Stomach (tissue), 9 donors: Measurements from ENCODE around the gene SIGLEC12. TPM values are rescaled to one million over a fixed set of nuclear protein-coding genes. Genes with fewer than 3 reads are reported as not detected.

ENCODE experiments used
- DNase-seq, 2 donors: peaks; one replicate each; pipeline versions ENCODE4 v3.0.0 to v3.0.0-alpha.2; 2013 to 2019
- H3K27ac ChIP-seq, 5 donors: fragments of 200-600 bp in 4 of 5; sonication (generic) in 4 of 5; one replicate each; pipeline ENCODE4 v1.5.1; 2013 to 2019; ENCODE audit warnings: mild to moderate bottlenecking in 1 of 5, moderate library complexity in 1 of 5
- H3K27me3 ChIP-seq, 3 donors: fragments of 200-600 bp; sonication (generic); one replicate each; pipeline ENCODE4 v1.5.1; 2017 to 2019; ENCODE audit warnings: mixed run types in 1 of 3
- H3K36me3 ChIP-seq, 4 donors: fragments of 200-600 bp; sonication (generic); 1 replicate in 3 of 4; 2 replicates in 1 of 4; pipeline ENCODE4 v1.5.1; 2016 to 2019
- H3K4me1 ChIP-seq, 4 donors: fragments of 200-600 bp; sonication (generic); one replicate each; pipeline ENCODE4 v1.5.1; 2016 to 2019
- H3K4me3 ChIP-seq, 4 donors: fragments of 200-600 bp; sonication (generic) in 3 of 4; one replicate each; pipeline ENCODE4 v1.5.1; 2016 to 2019; ENCODE audit warnings: mild to moderate bottlenecking in 1 of 4
- H3K9me3 ChIP-seq, 4 donors: fragments of 200-600 bp; sonication (generic); one replicate each; pipeline ENCODE4 v1.5.1; 2016 to 2019
- EP300 ChIP-seq: sonication (generic); formaldehyde crosslinking; IDR thresholded peaks from one replicate; pipeline ENCODE4 v1.6.1; 2017; ENCODE audit warnings: antibody characterized with exemption
- POLR2A ChIP-seq, 4 donors: fragments of 450-650 bp; IDR thresholded peaks; one replicate each; pipeline ENCODE4 v1.6.1; 2016; ENCODE audit warnings: antibody characterized with exemption in 4 of 4, control low read depth in 2 of 4, mild to moderate bottlenecking in 1 of 4, moderate library complexity in 1 of 4
- POLR2AphosphoS5 ChIP-seq, 3 donors: sonication (generic); formaldehyde crosslinking; IDR thresholded peaks; one replicate each; pipeline ENCODE4 v1.6.1; 2016; ENCODE audit warnings: antibody characterized with exemption in 3 of 3
- whole genome bisulfite sequencing, 5 donors: extraction: QIAGEN DNeasy Blood & Tissue Kit in 3 of 5; methylation state at CpG; one replicate each; pipeline versions ENCODE4 v1.1.5 to v1.1.7; 2013 to 2018; 5-methylcytosine and 5-hydroxymethylcytosine counted together
- intact Hi-C: fragments of 100-400 bp; cut with DNase I; formaldehyde crosslinking; loops from one replicate; pipeline ENCODE4 v1.15.1; 2023; ENCODE audit warnings: low total_unique reads
- polyA plus RNA-seq, 3 donors: library from polyadenylated mRNA; stranded (reverse); fragments of 200-250 nt; gene quantifications; one replicate each; pipeline ENCODE4 v1.2.3, GENCODE V29; 2013
- total RNA-seq, 5 donors: library from RNA; depleted of rRNA; stranded (reverse); fragments of >200 nt; gene quantifications; one replicate each; pipeline versions ENCODE4 v1.1.0 to v1.2.3, GENCODE V29; 2014 to 2016
- TF ChIP-seq, protein P1 (sequence below), 7 experiments: fragments of 450-650 bp in 4 of 7; fragments of 200-600 bp in 3 of 7; sonication (generic) in 3 of 7; IDR thresholded peaks; one replicate each; pipeline ENCODE4 v1.5.1; 2016 to 2019; ENCODE audit warnings: antibody characterized with exemption in 7 of 7, control low read depth in 2 of 7, mild to moderate bottlenecking in 1 of 7
- donor health status: healthy with polysubstance abuse.
- donor health status: Bipolar disorder and iron deficiency.
- donor health status: healthy.

The SIGLEC12 gene
- total and polyA plus RNA-seq, 8 donors = 0.10 to 1.2 (median 0.37) TPM; not detected in 5

- H3K36me3 ChIP-seq = no peaks in the 10 kb centered on the region
- H3K4me1 ChIP-seq = no peaks in the 10 kb centered on the region
- H3K4me3 ChIP-seq = no peak overlapping the region
- peaks cover 0 to 10% (median 4%) of the 10 kb centered on the region in 4 donors for H3K9me3 ChIP-seq
- H3K27ac ChIP-seq = no peak overlapping the region
- intact Hi-C loops = no loop called here
- peaks cover 0 to 27% (median 8%) of the 10 kb centered on the region in 3 donors for H3K27me3 ChIP-seq
- DNase-seq = no peak
- 46 to 56% (median 50%) methylated on average over 2 of the region's 2 CpGs for WGBS, 5 donors
- TF ChIP-seq POLR2AphosphoS5 (IDR thresholded peaks at IDR 0.05) (no peak), POLR2A (IDR thresholded peaks at IDR 0.05) (no peak), EP300 (no peak)
- TF ChIP-seq, protein P1, sequence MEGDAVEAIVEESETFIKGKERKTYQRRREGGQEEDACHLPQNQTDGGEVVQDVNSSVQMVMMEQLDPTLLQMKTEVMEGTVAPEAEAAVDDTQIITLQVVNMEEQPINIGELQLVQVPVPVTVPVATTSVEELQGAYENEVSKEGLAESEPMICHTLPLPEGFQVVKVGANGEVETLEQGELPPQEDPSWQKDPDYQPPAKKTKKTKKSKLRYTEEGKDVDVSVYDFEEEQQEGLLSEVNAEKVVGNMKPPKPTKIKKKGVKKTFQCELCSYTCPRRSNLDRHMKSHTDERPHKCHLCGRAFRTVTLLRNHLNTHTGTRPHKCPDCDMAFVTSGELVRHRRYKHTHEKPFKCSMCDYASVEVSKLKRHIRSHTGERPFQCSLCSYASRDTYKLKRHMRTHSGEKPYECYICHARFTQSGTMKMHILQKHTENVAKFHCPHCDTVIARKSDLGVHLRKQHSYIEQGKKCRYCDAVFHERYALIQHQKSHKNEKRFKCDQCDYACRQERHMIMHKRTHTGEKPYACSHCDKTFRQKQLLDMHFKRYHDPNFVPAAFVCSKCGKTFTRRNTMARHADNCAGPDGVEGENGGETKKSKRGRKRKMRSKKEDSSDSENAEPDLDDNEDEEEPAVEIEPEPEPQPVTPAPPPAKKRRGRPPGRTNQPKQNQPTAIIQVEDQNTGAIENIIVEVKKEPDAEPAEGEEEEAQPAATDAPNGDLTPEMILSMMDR (IDR thresholded peaks at IDR 0.05) = no peak
These were observed 19.1 kb upstream of the SIGLEC12 start for GRCh38 chr19:51520728-51521127.

- Histone ChIP-seq H3K27me3 (peaks cover 0 to 32% (median 0%) of the 10 kb centered on the region in 3 donors), H3K27ac (no peak overlapping the region), H3K9me3 (peaks cover 0 to 8% (median 2%) of the 10 kb centered on the region in 4 donors), H3K4me1 (no peaks in the 10 kb centered on the region), H3K36me3 (no peaks in the 10 kb centered on the region), H3K4me3 (no peak overlapping the region)
- 10 to 16% (median 13%) methylated on average over 3 of the region's 3 CpGs for WGBS, 5 donors
- no peak for TF ChIP-seq POLR2A (IDR thresholded peaks at IDR 0.05)
- TF ChIP-seq EP300 = no peak
- TF ChIP-seq, protein P1 (IDR thresholded peaks at IDR 0.05) = peak in 5 of 7 experiments; percentile 10 to 78 (median 50)
- TF ChIP-seq POLR2AphosphoS5 (IDR thresholded peaks at IDR 0.05) = peak in 1 of 3 donors; percentile 5
- intact Hi-C loops = no loop called here
- peak in 1 of 2 donors; percentile 76 for DNase-seq
These were observed 13.4 kb upstream of the SIGLEC12 start for GRCh38 chr19:51514866-51515481.

DNA sequence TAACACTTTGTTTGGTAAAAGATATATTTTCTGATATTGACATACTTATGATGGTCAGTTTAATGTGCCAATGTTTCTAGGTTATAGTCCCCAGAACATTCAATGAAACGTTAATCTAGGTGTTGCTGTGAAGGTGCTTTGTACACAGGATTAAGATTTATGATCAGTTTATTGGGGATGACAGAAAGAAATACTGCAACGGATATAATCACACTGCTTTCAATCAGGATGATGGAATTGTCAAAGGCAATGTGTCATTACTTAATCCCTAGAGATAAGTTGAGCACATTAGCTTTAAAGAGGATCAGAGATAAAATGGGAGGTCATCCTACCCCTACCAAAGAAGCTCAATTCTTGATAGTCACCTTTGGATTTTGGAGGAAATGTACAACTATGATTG lies 12.4 kb upstream of the SIGLEC12 start:
- intact Hi-C loops = no loop called here
- peaks cover 0 to 29% (median 0%) of the 10 kb centered on the region in 3 donors for H3K27me3 ChIP-seq
- H3K27ac ChIP-seq = no peak overlapping the region
- H3K36me3 ChIP-seq = no peaks in the 10 kb centered on the region
- WGBS, 5 donors = 23 to 39% (median 34%) methylated on average over 2 of the region's 2 CpGs
- H3K9me3 ChIP-seq = peaks cover 0 to 8% (median 2%) of the 10 kb centered on the region in 4 donors
- no peak for DNase-seq
- no peaks in the 10 kb centered on the region for H3K4me1 ChIP-seq
- H3K4me3 ChIP-seq = no peak overlapping the region
- TF ChIP-seq, protein P1 (IDR thresholded peaks at IDR 0.05) = no peak
- no peak for TF ChIP-seq EP300
- TF ChIP-seq POLR2A (IDR thresholded peaks at IDR 0.05) = no peak
- no peak for TF ChIP-seq POLR2AphosphoS5 (IDR thresholded peaks at IDR 0.05)

- H3K9me3 ChIP-seq = no peaks in the 10 kb centered on the region
- WGBS, 5 donors = 11 to 17% (median 13%) methylated on average over 6 of the region's 6 CpGs
- no peak overlapping the region for H3K27ac ChIP-seq
- TF ChIP-seq EP300 (no peak), POLR2A (IDR thresholded peaks at IDR 0.05) (no peak)
- intact Hi-C loops = no loop called here
- H3K4me3 ChIP-seq = no peak overlapping the region
- no peaks in the 10 kb centered on the region for H3K36me3 ChIP-seq
- peaks cover 0 to 37% (median 0%) of the 10 kb centered on the region in 3 donors for H3K27me3 ChIP-seq
- DNase-seq = no peak
- no peaks in the 10 kb centered on the region for H3K4me1 ChIP-seq
These were observed 9.8 kb upstream of the SIGLEC12 start for GRCh38 chr19:51511353-51511752.
